CD14-positive monocyte (primary cell): Measurements from ENCODE around the gene TREM2. TPM values are rescaled to one million over a fixed set of nuclear protein-coding genes. Genes with fewer than 3 reads are reported as not detected.

Source experiments
- DNase-seq, 3 donors: peaks; one replicate each; pipeline ENCODE4 v3.0.0-alpha.2; 2011 to 2022
- H2AFZ ChIP-seq: 2 replicates; pipeline ENCODE4 v1.6.0; 2012; ENCODE audit warnings: mild to moderate bottlenecking, low read depth, low read length, inconsistent platforms; ENCODE audit not compliant: insufficient read depth, poor library complexity, severe bottlenecking
- H3K27ac ChIP-seq, 2 donors: 1 replicate in 1 of 2; 2 replicates in 1 of 2; pipeline ENCODE4 v1.5.1; 2012 to 2013; ENCODE audit warnings: low read length in 2 of 2, control low read depth in 1 of 2, inconsistent platforms in 1 of 2, low read depth in 1 of 2, mild to moderate bottlenecking in 1 of 2
- H3K27me3 ChIP-seq, 2 donors: one replicate each; pipeline versions ENCODE4 v1.6.0 to v1.6.1; 2011 to 2013; ENCODE audit warnings: low read length in 2 of 2; ENCODE audit not compliant: control insufficient read depth in 2 of 2, insufficient read depth in 2 of 2
- H3K36me3 ChIP-seq, 2 donors: replicated peaks in 1 of 2; 1 replicate in 1 of 2; 2 replicates in 1 of 2; pipeline versions ENCODE4 v1.5.1 to v1.6.1; 2012 to 2013; ENCODE audit warnings: low read length in 2 of 2, control low read depth in 1 of 2, inconsistent platforms in 1 of 2, mild to moderate bottlenecking in 1 of 2; ENCODE audit not compliant: insufficient read depth in 2 of 2, control insufficient read depth in 1 of 2
- H3K4me1 ChIP-seq, 2 donors: 1 replicate in 1 of 2; 2 replicates in 1 of 2; pipeline versions ENCODE4 v1.5.1 to v1.6.1; 2012 to 2013; ENCODE audit warnings: low read length in 2 of 2, control low read depth in 1 of 2, inconsistent platforms in 1 of 2, mild to moderate bottlenecking in 1 of 2, moderate library complexity in 1 of 2; ENCODE audit not compliant: insufficient read depth in 2 of 2, control insufficient read depth in 1 of 2
- H3K4me2 ChIP-seq: replicated peaks from 2 replicates; pipeline ENCODE3; 2012; ENCODE audit warnings: low read length, moderate library complexity, mild to moderate bottlenecking; ENCODE audit not compliant: poor library complexity, severe bottlenecking; ENCODE audit errors: extremely low read depth
- H3K4me3 ChIP-seq, 3 experiments: fragments of 200-600 bp in 1 of 3; sonication (generic) in 1 of 3; replicated peaks in 1 of 3; 1 replicate in 2 of 3; 2 replicates in 1 of 3; pipeline ENCODE4 v1.5.1; 2011 to 2013; ENCODE audit warnings: low read length in 3 of 3, mild to moderate bottlenecking in 3 of 3, control low read depth in 2 of 3, low read depth in 2 of 3, inconsistent platforms in 1 of 3, moderate library complexity in 1 of 3
- H3K79me2 ChIP-seq: 2 replicates; pipeline ENCODE4 v1.6.0; 2012; ENCODE audit warnings: mild to moderate bottlenecking, control low read depth, inconsistent platforms, low read length, moderate library complexity; ENCODE audit not compliant: insufficient read depth
- H3K9ac ChIP-seq: 2 replicates; pipeline ENCODE4 v1.6.0; 2017; ENCODE audit warnings: low read length, mild to moderate bottlenecking; ENCODE audit not compliant: insufficient read depth, poor library complexity, severe bottlenecking
- H3K9me3 ChIP-seq, 2 donors: replicated peaks in 1 of 2; 1 replicate in 1 of 2; 2 replicates in 1 of 2; pipeline versions ENCODE4 v1.5.1 to v1.6.1; 2012 to 2013; ENCODE audit warnings: low read length in 2 of 2, control low read depth in 1 of 2; ENCODE audit not compliant: control insufficient read depth in 1 of 2, insufficient read depth in 1 of 2
- H4K20me1 ChIP-seq: 2 replicates; pipeline ENCODE4 v1.6.0; 2012; ENCODE audit warnings: mild to moderate bottlenecking, low read length, control low read depth, moderate library complexity; ENCODE audit not compliant: insufficient read depth
- H3K27ac Mint-ChIP-seq, 7 donors: one replicate each; pipeline ENCODE4 v1.8.0; 2020; ENCODE audit warnings: mild to moderate bottlenecking in 7 of 7, mixed read lengths in 7 of 7, moderate library complexity in 6 of 7, inconsistent platforms in 2 of 7
- H3K27me3 Mint-ChIP-seq, 3 donors: one replicate each; pipeline ENCODE4 v1.8.0; 2021 to 2022; ENCODE audit warnings: low read depth in 3 of 3, mild to moderate bottlenecking in 3 of 3, mixed read lengths in 3 of 3, moderate library complexity in 3 of 3, inconsistent platforms in 1 of 3
- H3K36me3 Mint-ChIP-seq, 2 donors: one replicate each; pipeline ENCODE4 v1.8.0; 2020; ENCODE audit warnings: mixed read lengths in 2 of 2, inconsistent platforms in 1 of 2, mild to moderate bottlenecking in 1 of 2
- H3K4me1 Mint-ChIP-seq: one replicate; pipeline ENCODE4 v1.8.0; 2020; ENCODE audit warnings: mild to moderate bottlenecking, mixed read lengths
- H3K4me3 Mint-ChIP-seq, 2 donors: one replicate each; pipeline ENCODE4 v1.8.0; 2020; ENCODE audit warnings: mild to moderate bottlenecking in 2 of 2, mixed read lengths in 2 of 2, moderate library complexity in 1 of 2
- H3K9me3 Mint-ChIP-seq, 7 donors: one replicate each; pipeline ENCODE4 v1.8.0; 2020 to 2022; ENCODE audit warnings: mixed read lengths in 7 of 7, mild to moderate bottlenecking in 6 of 7, moderate library complexity in 6 of 7, inconsistent platforms in 2 of 7
- CTCF ChIP-seq: fragments of 200-600 bp; IDR thresholded peaks from one replicate; pipeline ENCODE4 v1.8.0; 2022; ENCODE audit warnings: antibody characterized with exemption, mild to moderate bottlenecking
- WGBS: methylation state at CpG from one replicate; pipeline ENCODE4 v1.1.5; 2013; ENCODE audit warnings: missing lambda C conversion rate; ENCODE audit not compliant: insufficient coverage; 5-methylcytosine and 5-hydroxymethylcytosine counted together
- intact Hi-C, 2 donors: fragments of 100-400 bp; cut with micrococcal nuclease; formaldehyde crosslinking; loops; one replicate each; pipeline versions ENCODE4 v1.15.0 to v1.15.1; 2023
- polyA plus RNA-seq, 3 donors: library from polyadenylated mRNA; depleted of rRNA in 1 of 3; unstranded in 2 of 3; stranded (reverse) in 1 of 3; fragments of 300-500 nt in 2 of 3; fragments of >200 nt in 1 of 3; fragmentation: Illumina TruSeq in 2 of 3; gene quantifications; 1 replicate in 2 of 3; 2 replicates in 1 of 3; pipeline ENCODE4 v1.2.3, GENCODE V29; 2012 to 2021

Gene TREM2
- polyA plus RNA-seq, 3 donors: 0.54 to 0.78 (median 0.56) TPM

DNA sequence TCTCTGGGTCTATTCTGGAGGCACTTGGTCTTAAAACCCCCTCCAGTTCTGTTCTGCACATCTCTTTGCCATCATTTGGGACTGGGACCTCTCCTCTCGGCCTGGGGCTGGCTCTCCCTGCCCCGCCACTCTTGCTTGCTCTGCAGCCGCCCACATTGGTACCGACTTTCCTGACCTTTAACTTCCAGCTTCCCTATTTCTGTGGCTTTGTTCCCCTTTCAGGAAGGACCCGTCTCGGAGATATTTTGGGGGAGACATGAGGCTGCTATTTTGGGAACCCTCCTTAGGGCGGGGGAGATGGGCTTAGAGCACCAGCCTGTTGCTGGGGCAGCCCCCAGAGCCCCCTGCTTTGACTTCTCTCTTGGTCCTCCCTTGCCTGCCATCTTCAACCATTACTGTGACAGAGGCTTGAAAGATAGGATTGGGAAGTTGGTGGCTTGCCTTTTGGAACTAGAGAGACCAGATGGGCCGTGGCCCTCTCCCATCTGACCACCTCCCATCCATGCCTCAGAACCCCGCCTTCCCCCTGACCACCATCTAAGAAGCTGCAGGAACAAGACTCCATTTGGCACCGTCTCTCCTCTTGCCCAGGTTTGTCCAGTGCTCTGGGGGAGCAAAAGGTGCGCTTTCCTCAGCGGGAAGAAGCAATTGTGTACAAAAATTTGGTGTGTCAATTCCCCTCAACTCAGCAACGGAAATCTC lies 914 bp downstream of the TREM2 start:
- H3K79me2 ChIP-seq: no peaks in the 10 kb centered on the region
- H3K27ac ChIP-seq: no peak overlapping the region
- H3K4me1 ChIP-seq: peaks cover 31 to 36% of the 10 kb centered on the region in 2 donors
- peak overlapping the region; percentile 45 for H3K4me2 ChIP-seq
- no peak overlapping the region for H3K9ac ChIP-seq
- Mint-ChIP-seq H3K4me3 (peak overlapping the region; percentile 55 to 79), H3K9me3 (peaks cover 0 to 3% (median 2%) of the 10 kb centered on the region in 7 donors), H3K27me3 (peaks cover 2 to 8% (median 2%) of the 10 kb centered on the region in 3 donors), H3K27ac (peak overlapping the region in 3 of 7 donors; percentile 18 to 72 (median 51)), H3K36me3 (peaks cover 0 to 2% of the 10 kb centered on the region in 2 donors), H3K4me1 (peaks cover 38% of the 10 kb centered on the region)
- peak in 2 of 3 donors; percentile 52 to 54 for DNase-seq
- H2AFZ ChIP-seq: peak overlapping the region; percentile 66
- no peaks in the 10 kb centered on the region for H4K20me1 ChIP-seq
- intact Hi-C loops: no loop called here
- TF ChIP-seq CTCF: no peak
- H3K9me3 ChIP-seq: no peaks in the 10 kb centered on the region
- 64% methylated on average over 6 of the region's 13 CpGs for WGBS
- no peaks in the 10 kb centered on the region for H3K36me3 ChIP-seq
- H3K4me3 ChIP-seq: peak overlapping the region in 1 of 3 experiments; percentile 35
- H3K27me3 ChIP-seq: no peaks in the 10 kb centered on the region

- DNase-seq: no peak
- Mint-ChIP-seq H3K9me3 (peaks cover 0 to 6% (median 2%) of the 10 kb centered on the region in 7 donors), H3K4me3 (no peak overlapping the region), H3K27ac (peak overlapping the region in 2 of 7 donors; percentile 18 to 25), H3K4me1 (peaks cover 43% of the 10 kb centered on the region), H3K36me3 (peaks cover 0 to 2% of the 10 kb centered on the region in 2 donors), H3K27me3 (peaks cover 1 to 8% (median 2%) of the 10 kb centered on the region in 3 donors)
- Histone ChIP-seq H3K36me3 (no peaks in the 10 kb centered on the region), H3K27ac (no peak overlapping the region), H2AFZ (peak overlapping the region; percentile 66), H3K9ac (no peak overlapping the region), H4K20me1 (no peaks in the 10 kb centered on the region), H3K4me1 (peaks cover 36 to 42% of the 10 kb centered on the region in 2 donors), H3K4me3 (peak overlapping the region in 1 of 3 experiments; percentile 35), H3K27me3 (no peaks in the 10 kb centered on the region), H3K9me3 (no peaks in the 10 kb centered on the region), H3K79me2 (no peaks in the 10 kb centered on the region), H3K4me2 (peak overlapping the region; percentile 45)
- no peak for TF ChIP-seq CTCF
- intact Hi-C loops: no loop called here
- 84% methylated on average over 6 of the region's 10 CpGs for WGBS
Observed at GRCh38 chr6:41161380-41161779, 1.5 kb downstream of the TREM2 start.
